WTC11 (cell line): ENCODE data around the gene SPSB3. TPM values are rescaled to one million over a fixed set of nuclear protein-coding genes. Genes with fewer than 3 reads are reported as not detected.
"Not testable (repeated sequence)": the region's sequence is repeated elsewhere in the genome, so short reads cannot be mapped to it uniquely, and the experiment has no call there.

Experiments
- ATAC-seq: fragments of 200-7000 bp; cut with Tn5 transposase; 2 replicates; pipeline ENCODE4 v1.10.0; 2021; ENCODE audit warnings: mild to moderate bottlenecking, moderate library complexity
- CTCF ChIA-PET: fragments of 300-600 bp; sonication (Branson Sonifier 250); formaldehyde crosslinking; loops from one replicate; lab custom pipeline; 2021; ENCODE audit warnings: antibody characterized with exemption; lab: Charles Lee
- POLR2A ChIA-PET: fragments of 350-600 bp; sonication (Branson Sonifier 250); formaldehyde crosslinking; loops from one replicate; lab custom pipeline; 2021; ENCODE audit warnings: antibody characterized with exemption; lab: Charles Lee
- DNase-seq: peaks from one replicate; pipeline ENCODE4 v3.0.0; 2021; ENCODE audit warnings: low spot score
- H3K27ac Mint-ChIP-seq: 2 replicates; pipeline ENCODE4 v1.8.0; 2021; ENCODE audit warnings: mixed read lengths
- H3K27me3 Mint-ChIP-seq: 2 replicates; pipeline ENCODE4 v1.8.0; 2021; ENCODE audit warnings: low read depth, mild to moderate bottlenecking, moderate library complexity, mixed read lengths
- H3K36me3 Mint-ChIP-seq: 2 replicates; pipeline ENCODE4 v1.8.0; 2021; ENCODE audit warnings: mixed read lengths
- H3K4me1 Mint-ChIP-seq: 2 replicates; pipeline ENCODE4 v1.8.0; 2022; ENCODE audit warnings: mixed read lengths
- H3K4me3 Mint-ChIP-seq: 2 replicates; pipeline ENCODE4 v1.8.0; 2021; ENCODE audit warnings: mild to moderate bottlenecking, moderate library complexity, mixed read lengths
- H3K9me3 Mint-ChIP-seq: 2 replicates; pipeline ENCODE4 v1.8.0; 2021; ENCODE audit warnings: mixed read lengths
- CDX4 ChIP-seq: fragments of 250-450 bp; sonication (Bioruptor Pico); IDR thresholded peaks from 2 replicates; pipeline ENCODE4 v1.9.0; 2021; ENCODE audit warnings: moderate library complexity, mild to moderate bottlenecking, inconsistent platforms, borderline replicate concordance
- CREB1 ChIP-seq: sonication (generic); formaldehyde crosslinking; IDR thresholded peaks from 2 replicates; pipeline ENCODE4 v1.8.0; 2023; ENCODE audit warnings: mild to moderate bottlenecking, missing genetic modification reagents
- EMX1 ChIP-seq: fragments of 250-450 bp; sonication (Bioruptor Pico); IDR thresholded peaks from 2 replicates; pipeline ENCODE4 v1.8.0; 2021; ENCODE audit warnings: mild to moderate bottlenecking
- ERG ChIP-seq: fragments of 250-450 bp; sonication (Bioruptor Pico); IDR thresholded peaks from 2 replicates; pipeline ENCODE4 v1.8.0; 2021; ENCODE audit warnings: mild to moderate bottlenecking
- GTF2I ChIP-seq: fragments of 250-450 bp; sonication (Bioruptor Pico); conservative IDR thresholded peaks from 2 replicates; pipeline ENCODE4 v1.4.0; 2021; ENCODE audit warnings: mild to moderate bottlenecking
- HMGXB4 ChIP-seq: sonication (generic); formaldehyde crosslinking; IDR thresholded peaks from 2 replicates; pipeline ENCODE4 v1.8.1; 2023; ENCODE audit warnings: mild to moderate bottlenecking, moderate library complexity, missing genetic modification reagents
- JUN ChIP-seq: sonication (generic); formaldehyde crosslinking; IDR thresholded peaks from 2 replicates; pipeline ENCODE4 v1.8.0; 2023; ENCODE audit warnings: mild to moderate bottlenecking, missing genetic modification reagents
- NR1H2 ChIP-seq: sonication (generic); formaldehyde crosslinking; IDR thresholded peaks from 2 replicates; pipeline ENCODE4 v1.9.0; 2021; ENCODE audit warnings: mild to moderate bottlenecking, moderate library complexity, missing genetic modification reagents
- OVOL2 ChIP-seq: fragments of 250-450 bp; sonication (Bioruptor Pico); IDR thresholded peaks from 2 replicates; pipeline ENCODE4 v1.9.0; 2021; ENCODE audit warnings: mild to moderate bottlenecking, borderline replicate concordance
- PRDM15 ChIP-seq: sonication (generic); formaldehyde crosslinking; IDR thresholded peaks from 2 replicates; pipeline ENCODE4 v1.8.0; 2022; ENCODE audit warnings: missing genetic modification reagents
- RORB ChIP-seq: fragments of 250-450 bp; sonication (Bioruptor Pico); IDR thresholded peaks from 2 replicates; pipeline ENCODE4 v1.9.0; 2021; ENCODE audit warnings: mild to moderate bottlenecking
- TEAD1 ChIP-seq: sonication (generic); formaldehyde crosslinking; IDR thresholded peaks from 2 replicates; pipeline ENCODE4 v1.8.0; 2022; ENCODE audit warnings: mild to moderate bottlenecking, missing genetic modification reagents
- USF1 ChIP-seq: sonication (generic); formaldehyde crosslinking; IDR thresholded peaks from 2 replicates; pipeline ENCODE4 v1.8.0; 2022; ENCODE audit warnings: mild to moderate bottlenecking, missing genetic modification reagents
- ZNF263 ChIP-seq: sonication (generic); formaldehyde crosslinking; IDR thresholded peaks from 2 replicates; pipeline ENCODE4 v1.8.1; 2022; ENCODE audit warnings: low read depth, mild to moderate bottlenecking, moderate library complexity, missing genetic modification reagents
- ZNF317 ChIP-seq: sonication (generic); formaldehyde crosslinking; IDR thresholded peaks from 2 replicates; pipeline ENCODE4 v1.8.1; 2023; ENCODE audit warnings: low read depth, mild to moderate bottlenecking, moderate library complexity, missing genetic modification reagents, borderline replicate concordance
- ZNF396 ChIP-seq: fragments of 250-450 bp; sonication (Bioruptor Pico); IDR thresholded peaks from 2 replicates; pipeline ENCODE4 v1.8.0; 2021; ENCODE audit warnings: mild to moderate bottlenecking, moderate library complexity, borderline replicate concordance
- ZNF512 ChIP-seq: sonication (generic); formaldehyde crosslinking; IDR thresholded peaks from 2 replicates; pipeline ENCODE4 v1.8.1; 2022; ENCODE audit warnings: missing genetic modification reagents, borderline replicate concordance
- total RNA-seq: library from RNA; stranded (reverse); gene quantifications from 3 replicates; pipeline ENCODE4 v1.2.3, GENCODE V29; 2021

Gene SPSB3
- total RNA-seq, 1 experiment from 2014 or later, result 32.8 TPM

- no peak for DNase-seq
- TF ChIP-seq OVOL2 (CRISPR knock-in tag) (no peak), ZNF512 (no peak), HMGXB4 (no peak)
- Mint-ChIP-seq H3K27ac (no peak overlapping the region), H3K4me1 (no peaks in the 10 kb centered on the region), H3K36me3 (peaks cover 4% of the 10 kb centered on the region), H3K9me3 (no peaks in the 10 kb centered on the region), H3K4me3 (no peak overlapping the region), H3K27me3 (no peaks in the 10 kb centered on the region; the same call in 1 of the 2 replicates)
- no peak for ATAC-seq
- POLR2A ChIA-PET, result no interaction called here
- CTCF ChIA-PET, result no interaction called here
Observed at GRCh38 chr16:1734816-1735215, 47.6 kb downstream of the SPSB3 start.

- H3K4me3 Mint-ChIP-seq, result no peak overlapping the region
- CTCF ChIA-PET, result no interaction called here
- no peaks in the 10 kb centered on the region for H3K9me3 Mint-ChIP-seq
- no peak overlapping the region for H3K27ac Mint-ChIP-seq
- ATAC-seq (no peak), DNase-seq (no peak)
- TF ChIP-seq ZNF396 (CRISPR knock-in tag) (no peak), USF1 (no peak), EMX1 (CRISPR knock-in tag) (no peak), JUN (no peak), RORB (CRISPR knock-in tag) (no peak), CREB1 (no peak), ZNF263 (CRISPR knock-in tag) (no peak), PRDM15 (no peak), TEAD1 (CRISPR knock-in tag) (no peak)
- POLR2A ChIA-PET, result no interaction called here
- H3K27me3 Mint-ChIP-seq, result no peaks in the 10 kb centered on the region; the same call in 1 of the 2 replicates
- no peaks in the 10 kb centered on the region for H3K4me1 Mint-ChIP-seq
- H3K36me3 Mint-ChIP-seq, result peaks cover 4% of the 10 kb centered on the region
Observed at GRCh38 chr16:1734123-1734522, 48.2 kb downstream of the SPSB3 start.

GRCh38 chr16:1732551-1732987 lies 49.8 kb downstream of the SPSB3 start:
- H3K4me3 Mint-ChIP-seq, DNase-seq, POLR2A ChIA-PET, ATAC-seq, H3K27me3 Mint-ChIP-seq, H3K9me3 Mint-ChIP-seq, H3K27ac Mint-ChIP-seq, H3K36me3 Mint-ChIP-seq, H3K4me1 Mint-ChIP-seq: not testable (repeated sequence)
- CTCF ChIA-PET, result interaction anchor here (1.1 to 1.7 kb wide), 2 partner anchors 9 to 27 kb away, joined by 4 to 11 read pairs; partner anchors contain the start of gene MAPK8IP3

GRCh38 chr16:1732071-1732470 lies 50.3 kb downstream of the SPSB3 start:
- Mint-ChIP-seq H3K27ac (no peak overlapping the region), H3K4me1 (no peaks in the 10 kb centered on the region), H3K36me3 (peaks cover 7% of the 10 kb centered on the region), H3K27me3 (no peaks in the 10 kb centered on the region; the same call in 1 of the 2 replicates), H3K9me3 (no peaks in the 10 kb centered on the region), H3K4me3 (no peak overlapping the region)
- no peak for ATAC-seq
- POLR2A ChIA-PET, result no interaction called here
- DNase-seq, result no peak
- CTCF ChIA-PET, result interaction anchor here (1.1 to 1.7 kb wide), 2 partner anchors 9 to 26 kb away, joined by 4 to 11 read pairs; partner anchors contain the start of gene MAPK8IP3
- no peak for TF ChIP-seq GTF2I (CRISPR knock-in tag)
- TF ChIP-seq EMX1 (CRISPR knock-in tag), result no peak
- no peak for TF ChIP-seq ZNF317
- no peak for TF ChIP-seq NR1H2 (CRISPR knock-in tag)
- no peak for TF ChIP-seq CDX4 (CRISPR knock-in tag)
- TF ChIP-seq ERG (CRISPR knock-in tag), result no peak
